ENCODE data around the gene DGKE.

The DGKE gene

GRCh38 chr17:56823848-56824247 lies 10.1 kb upstream of the DGKE start:
- H3K4me1 Mint-ChIP-seq: peaks cover 4 to 11% of the 10 kb centered on the region in 2 donors
- no peak for ATAC-seq (replicated peaks)
- H3K27me3 Mint-ChIP-seq: no peaks in the 10 kb centered on the region
- no peak for DNase-seq
- H3K9me3 Mint-ChIP-seq: no peaks in the 10 kb centered on the region
- H3K36me3 Mint-ChIP-seq: peaks cover 8 to 25% of the 10 kb centered on the region in 2 donors
- H3K4me3 Mint-ChIP-seq: no peak overlapping the region
- no peak overlapping the region for H3K27ac Mint-ChIP-seq

GRCh38 chr17:56824503-56824902 lies 9.4 kb upstream of the DGKE start:
- ATAC-seq (replicated peaks) (no peak), DNase-seq (no peak)
- Mint-ChIP-seq H3K9me3 (no peaks in the 10 kb centered on the region), H3K4me3 (no peak overlapping the region), H3K4me1 (peaks cover 4 to 9% of the 10 kb centered on the region in 2 donors), H3K27me3 (no peaks in the 10 kb centered on the region), H3K36me3 (peaks cover 11 to 27% of the 10 kb centered on the region in 2 donors), H3K27ac (no peak overlapping the region)

GRCh38 chr17:56826611-56827414 lies 7.1 kb upstream of the DGKE start:
- H3K4me1 Mint-ChIP-seq: peaks cover 11 to 20% of the 10 kb centered on the region in 2 donors
- H3K36me3 Mint-ChIP-seq: peaks cover 20 to 38% of the 10 kb centered on the region in 2 donors
- ATAC-seq (replicated peaks) (no peak), DNase-seq (no peak)
- H3K27ac Mint-ChIP-seq: no peak overlapping the region
- no peaks in the 10 kb centered on the region for H3K27me3 Mint-ChIP-seq
- no peaks in the 10 kb centered on the region for H3K9me3 Mint-ChIP-seq
- no peak overlapping the region for H3K4me3 Mint-ChIP-seq

- Mint-ChIP-seq H3K27ac (peak overlapping the region; percentile 56), H3K9me3 (no peaks in the 10 kb centered on the region), H3K36me3 (peaks cover 16 to 31% of the 10 kb centered on the region in 2 donors), H3K4me1 (peaks cover 22 to 43% of the 10 kb centered on the region in 2 donors), H3K27me3 (no peaks in the 10 kb centered on the region), H3K4me3 (peak overlapping the region; percentile 22 to 34)
- DNase-seq (no peak), ATAC-seq (replicated peaks) (no peak)
Observed at GRCh38 chr17:56830726-56831368, 3.1 kb upstream of the DGKE start.

GRCh38 chr17:56831369-56832095 lies 2.4 kb upstream of the DGKE start:
- ATAC-seq (replicated peaks) (no peak), DNase-seq (no peak)
- no peak overlapping the region for H3K27ac Mint-ChIP-seq
- H3K27me3 Mint-ChIP-seq: no peaks in the 10 kb centered on the region
- peaks cover 16 to 31% of the 10 kb centered on the region in 2 donors for H3K36me3 Mint-ChIP-seq
- no peaks in the 10 kb centered on the region for H3K9me3 Mint-ChIP-seq
- peaks cover 24 to 44% of the 10 kb centered on the region in 2 donors for H3K4me1 Mint-ChIP-seq
- peak overlapping the region in 1 of 2 donors; percentile 22 for H3K4me3 Mint-ChIP-seq

- H3K4me3 Mint-ChIP-seq: peak overlapping the region; percentile 46 to 67
- DNase-seq: no peak
- no peak for ATAC-seq (replicated peaks)
- H3K36me3 Mint-ChIP-seq: peaks cover 21 to 37% of the 10 kb centered on the region in 2 donors
- no peaks in the 10 kb centered on the region for H3K27me3 Mint-ChIP-seq
- H3K27ac Mint-ChIP-seq: no peak overlapping the region
- no peaks in the 10 kb centered on the region for H3K9me3 Mint-ChIP-seq
- peaks cover 29 to 53% of the 10 kb centered on the region in 2 donors for H3K4me1 Mint-ChIP-seq
Observed at GRCh38 chr17:56832446-56832845, 1.5 kb upstream of the DGKE start.

GRCh38 chr17:56833057-56833808 lies 718 bp upstream of the DGKE start:
- ATAC-seq (replicated peaks): peak; percentile 67 to 72
- DNase-seq: peak; percentile 48
- H3K4me1 Mint-ChIP-seq: peaks cover 29 to 54% of the 10 kb centered on the region in 2 donors
- no peaks in the 10 kb centered on the region for H3K27me3 Mint-ChIP-seq
- no peaks in the 10 kb centered on the region for H3K9me3 Mint-ChIP-seq
- peak overlapping the region; percentile 89 for H3K27ac Mint-ChIP-seq
- H3K4me3 Mint-ChIP-seq: peak overlapping the region; percentile 95 to 97
- peaks cover 21 to 39% of the 10 kb centered on the region in 2 donors for H3K36me3 Mint-ChIP-seq

- Mint-ChIP-seq H3K27ac (peak overlapping the region; percentile 90), H3K36me3 (peaks cover 17 to 33% of the 10 kb centered on the region in 2 donors), H3K4me3 (peak overlapping the region; percentile 95 to 97), H3K9me3 (no peaks in the 10 kb centered on the region), H3K27me3 (no peaks in the 10 kb centered on the region), H3K4me1 (peaks cover 27 to 48% of the 10 kb centered on the region in 2 donors)
- peak; percentile 34 to 35 for ATAC-seq (replicated peaks)
- DNase-seq: peak; percentile 54
Observed at GRCh38 chr17:56834380-56835263, 671 bp downstream of the DGKE start.

- Mint-ChIP-seq H3K27me3 (no peaks in the 10 kb centered on the region), H3K36me3 (peaks cover 17 to 32% of the 10 kb centered on the region in 2 donors), H3K4me3 (peak overlapping the region; percentile 95 to 97), H3K27ac (no peak overlapping the region), H3K9me3 (no peaks in the 10 kb centered on the region), H3K4me1 (peaks cover 27 to 48% of the 10 kb centered on the region in 2 donors)
- DNase-seq (no peak), ATAC-seq (replicated peaks) (no peak)
Observed at GRCh38 chr17:56835264-56835585, 1.3 kb downstream of the DGKE start.

GRCh38 chr17:56838687-56839086 lies 4.7 kb downstream of the DGKE start:
- no peak for DNase-seq
- no peak for ATAC-seq (replicated peaks)
- H3K9me3 Mint-ChIP-seq: no peaks in the 10 kb centered on the region
- H3K27me3 Mint-ChIP-seq: no peaks in the 10 kb centered on the region
- no peak overlapping the region for H3K4me3 Mint-ChIP-seq
- H3K27ac Mint-ChIP-seq: no peak overlapping the region
- peaks cover 10 to 20% of the 10 kb centered on the region in 2 donors for H3K4me1 Mint-ChIP-seq
- H3K36me3 Mint-ChIP-seq: peaks cover 7 to 17% of the 10 kb centered on the region in 2 donors

GRCh38 chr17:56842577-56842976 lies 8.6 kb downstream of the DGKE start:
- no peak for DNase-seq
- ATAC-seq (replicated peaks): no peak
- peaks cover 6 to 14% of the 10 kb centered on the region in 2 donors for H3K36me3 Mint-ChIP-seq
- no peaks in the 10 kb centered on the region for H3K4me1 Mint-ChIP-seq
- no peak overlapping the region for H3K4me3 Mint-ChIP-seq
- no peaks in the 10 kb centered on the region for H3K9me3 Mint-ChIP-seq
- no peaks in the 10 kb centered on the region for H3K27me3 Mint-ChIP-seq
- H3K27ac Mint-ChIP-seq: no peak overlapping the region

GRCh38 chr17:56845934-56846333 lies 12.0 kb downstream of the DGKE start:
- H3K36me3 Mint-ChIP-seq: peaks cover 8 to 31% of the 10 kb centered on the region in 2 donors
- no peaks in the 10 kb centered on the region for H3K27me3 Mint-ChIP-seq

GRCh38 chr17:56847106-56847505 lies 13.2 kb downstream of the DGKE start:
- H3K4me3 Mint-ChIP-seq: no peak overlapping the region
- H3K27ac Mint-ChIP-seq: no peak overlapping the region
- DNase-seq (no peak), ATAC-seq (replicated peaks) (no peak)
- H3K27me3 Mint-ChIP-seq: no peaks in the 10 kb centered on the region
- peaks cover 13 to 39% of the 10 kb centered on the region in 2 donors for H3K36me3 Mint-ChIP-seq
- H3K4me1 Mint-ChIP-seq: peaks cover 0 to 2% of the 10 kb centered on the region in 2 donors
- no peaks in the 10 kb centered on the region for H3K9me3 Mint-ChIP-seq

More at GRCh38 chr17:56845934-56846333, 12.0 kb downstream of the DGKE start:
- ATAC-seq (replicated peaks) (no peak), DNase-seq (no peak)
- no peak overlapping the region for H3K27ac Mint-ChIP-seq
- no peaks in the 10 kb centered on the region for H3K9me3 Mint-ChIP-seq
- peaks cover 0 to 2% of the 10 kb centered on the region in 2 donors for H3K4me1 Mint-ChIP-seq
- H3K4me3 Mint-ChIP-seq: no peak overlapping the region
